SK-N-SH treated with all-trans-retinoic acid at 6 μM for 48 hours (cell line): ENCODE results near the gene POGK.

Source experiments
- ARNTL ChIP-seq: fragments of 450-650 bp; formaldehyde crosslinking; IDR thresholded peaks from 2 replicates; pipeline ENCODE4 v1.5.0; 2020; ENCODE audit warnings: low read depth, mild to moderate bottlenecking, moderate library complexity, borderline replicate concordance
- BACH2 ChIP-seq: fragments of 250-450 bp; sonication (Bioruptor Pico); IDR thresholded peaks from 2 replicates; pipeline ENCODE4 v1.9.0; 2021; ENCODE audit warnings: mild to moderate bottlenecking, borderline replicate concordance
- CREB5 ChIP-seq: fragments of 250-450 bp; sonication (Bioruptor Pico); IDR thresholded peaks from 2 replicates; pipeline ENCODE4 v1.5.1; 2020; ENCODE audit warnings: low read depth, mild to moderate bottlenecking, moderate library complexity
- GLIS3 ChIP-seq: fragments of 250-450 bp; sonication (Bioruptor Pico); IDR thresholded peaks from 2 replicates; pipeline ENCODE4 v1.5.0; 2020; ENCODE audit warnings: mild to moderate bottlenecking, moderate library complexity
- ISL1 ChIP-seq: fragments of 250-450 bp; sonication (Bioruptor Pico); IDR thresholded peaks from 2 replicates; pipeline ENCODE4 v2.1.2; 2022; ENCODE audit warnings: mild to moderate bottlenecking, moderate library complexity
- RARB ChIP-seq: fragments of 250-450 bp; sonication (Bioruptor Pico); IDR thresholded peaks from 2 replicates; pipeline ENCODE4 v1.8.0; 2021; ENCODE audit warnings: mild to moderate bottlenecking, moderate library complexity
- SNAI2 ChIP-seq: fragments of 250-450 bp; sonication (Bioruptor Pico); IDR thresholded peaks from 2 replicates; pipeline ENCODE4 v1.5.0; 2020; ENCODE audit warnings: mild to moderate bottlenecking, moderate library complexity
- ZFP30 ChIP-seq: fragments of 450-650 bp; formaldehyde crosslinking; IDR thresholded peaks from 2 replicates; pipeline ENCODE4 v1.5.0; 2022; ENCODE audit warnings: mild to moderate bottlenecking, moderate library complexity

GRCh38 chr1:166870584-166870983 lies 31.3 kb downstream of the POGK start:
- TF ChIP-seq GLIS3 (CRISPR knock-in tag): no peak
- TF ChIP-seq RARB (CRISPR knock-in tag): no peak
- no peak for TF ChIP-seq ZFP30
- TF ChIP-seq CREB5: no peak
- no peak for TF ChIP-seq BACH2 (CRISPR knock-in tag)
- no peak for TF ChIP-seq ISL1 (CRISPR knock-in tag)
- no peak for TF ChIP-seq ARNTL
- no peak for TF ChIP-seq SNAI2
